Hematopoietic multipotent progenitor cell treated with erythropoietin and hydrocortisone succinate and interleukin-3 and kit ligand, for 8 days (in vitro differentiated cells): ENCODE data around the gene CALD1.

ENCODE experiments used
- DNase-seq: peaks from one replicate; pipeline ENCODE4 v3.0.0-alpha.2; 2015

CALD1 gene

DNA sequence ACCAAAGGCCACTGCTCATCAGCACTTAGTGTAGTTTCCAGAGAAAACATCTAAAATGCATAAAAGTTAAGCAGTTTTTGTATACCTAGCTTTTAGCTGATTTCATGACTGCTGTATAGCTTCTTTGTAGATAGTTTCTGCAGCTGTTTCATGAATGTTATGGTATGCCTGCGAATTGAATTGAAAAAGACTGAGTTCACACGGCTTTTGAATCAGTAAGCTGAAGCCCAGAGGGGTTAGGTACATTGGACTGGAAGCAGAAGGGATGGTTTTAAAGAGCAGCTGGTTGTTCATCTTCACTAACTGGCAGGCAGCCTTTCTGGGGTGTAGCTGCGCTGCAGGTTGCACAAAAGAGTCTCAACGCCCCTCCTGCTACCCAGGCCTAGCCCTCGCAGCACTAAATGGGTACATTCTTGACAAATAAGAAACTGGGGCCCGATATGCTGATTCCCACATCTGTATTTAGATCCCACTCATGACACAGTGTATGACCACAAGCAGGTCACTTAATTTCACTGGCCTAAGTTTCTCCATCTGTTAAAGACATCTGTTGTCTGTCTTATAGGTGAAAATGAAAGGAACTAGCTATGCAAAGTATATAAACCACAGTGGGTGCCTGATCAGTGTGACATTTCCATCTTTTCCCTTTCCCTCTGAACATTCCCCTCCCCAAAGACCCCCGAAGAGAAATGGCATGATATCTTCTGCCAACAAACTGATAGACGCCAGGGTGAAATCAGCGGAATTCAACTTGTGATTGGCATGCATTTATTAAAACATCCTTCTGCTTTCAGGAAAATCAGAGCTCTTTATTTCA lies 120.9 kb downstream of the CALD1 start:
- no peak for DNase-seq

DNA sequence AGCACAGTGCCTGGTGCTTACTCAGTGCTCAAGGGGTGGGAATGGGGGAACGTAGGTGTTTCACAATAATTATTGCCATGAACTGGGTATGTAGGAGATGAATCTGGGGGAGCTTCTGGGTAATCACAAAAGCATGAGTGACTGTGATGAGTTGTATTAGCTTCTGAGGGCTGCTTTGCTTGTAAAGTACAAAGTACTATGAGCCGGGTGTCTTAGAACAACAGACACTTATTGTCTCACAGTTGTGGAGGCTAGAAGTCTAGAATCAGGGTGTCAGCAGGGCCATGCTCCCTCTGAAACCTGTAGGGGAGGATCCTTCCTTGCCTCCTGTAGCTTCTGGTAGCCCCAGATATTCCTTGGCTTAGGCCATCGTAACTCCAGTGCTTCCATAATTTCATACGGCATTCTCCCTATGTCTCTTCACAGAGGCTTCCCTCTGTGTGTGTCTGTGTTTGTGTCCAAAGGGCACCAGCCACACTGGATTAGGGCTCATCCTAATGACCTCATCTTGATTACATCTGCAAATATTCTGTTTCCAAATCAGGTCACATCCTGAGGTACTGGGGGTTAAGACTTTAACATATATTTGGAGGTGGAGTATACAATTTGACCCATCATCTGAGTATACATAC lies 122.1 kb downstream of the CALD1 start:
- no peak for DNase-seq

DNA sequence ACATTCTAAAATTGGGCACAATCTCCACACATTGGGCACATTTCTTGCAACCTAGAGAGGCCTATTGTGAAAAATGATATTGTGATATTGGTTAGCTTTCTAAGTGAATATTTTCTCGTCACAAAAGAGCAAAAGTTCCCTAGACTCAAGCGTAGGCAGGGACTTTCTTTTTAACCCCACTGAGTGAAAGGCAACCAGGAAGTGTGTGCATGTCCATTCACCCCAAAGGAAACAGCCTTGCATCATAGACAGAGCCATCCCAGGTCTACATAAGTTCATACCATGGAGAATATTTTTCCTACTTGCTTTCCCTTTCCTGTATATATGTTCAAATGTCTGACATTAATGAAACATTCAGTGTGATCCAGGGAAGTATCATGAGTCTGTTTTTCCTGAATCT lies 122.6 kb downstream of the CALD1 start:
- DNase-seq = no peak

DNA sequence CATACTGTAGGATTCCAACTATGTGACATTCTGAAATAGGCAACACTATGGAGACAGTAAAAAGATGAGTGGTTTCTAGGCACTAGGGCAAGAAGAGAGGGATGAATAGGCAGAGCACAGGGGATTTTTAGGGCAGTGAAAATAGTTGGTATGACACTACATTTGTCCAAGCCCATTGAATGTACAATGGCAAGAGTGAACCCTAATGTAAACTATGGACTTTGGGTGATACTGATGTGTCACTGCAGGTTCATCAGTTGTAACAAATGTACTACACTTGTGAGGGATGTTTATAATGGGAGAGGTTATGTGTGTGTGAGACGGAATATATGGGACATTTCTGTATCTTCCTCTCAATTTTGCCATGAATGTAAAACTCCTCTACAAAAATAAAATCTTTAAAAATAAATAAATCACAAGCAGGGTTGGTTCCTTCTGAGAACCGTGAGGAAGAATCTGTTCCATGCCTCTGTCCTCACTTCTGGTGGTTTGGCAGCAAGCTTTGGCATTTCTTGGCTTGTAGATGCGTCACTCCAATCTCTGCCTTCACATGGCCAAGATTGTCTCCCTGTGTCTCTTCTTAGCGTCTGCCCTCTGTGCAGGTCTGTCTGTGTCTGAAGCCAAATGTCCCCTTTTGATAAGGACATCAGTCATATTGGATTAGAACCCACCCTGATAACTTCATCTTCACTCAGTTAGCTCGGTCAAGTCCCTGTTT lies 123.8 kb downstream of the CALD1 start:
- no peak for DNase-seq

DNA sequence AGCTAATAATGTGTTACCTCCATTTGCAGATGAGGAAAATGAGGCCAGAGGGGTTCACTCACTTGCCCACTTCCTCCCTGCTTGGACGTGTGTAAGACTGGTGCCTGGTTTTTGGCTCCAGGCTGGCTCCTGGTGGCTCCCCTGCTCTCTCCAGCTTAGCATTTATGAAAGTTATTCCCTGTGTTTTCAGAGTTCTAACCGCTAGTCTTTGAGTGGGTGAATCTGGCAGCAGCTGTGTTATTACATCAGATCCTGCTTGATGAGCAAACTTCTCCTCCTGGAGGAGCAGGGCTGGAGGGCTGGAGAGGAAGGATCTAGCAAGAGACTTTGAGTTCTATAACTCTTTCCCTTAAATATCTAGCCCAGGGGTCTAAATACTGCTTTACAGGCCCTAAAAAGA lies 125.9 kb downstream of the CALD1 start:
- no peak for DNase-seq

DNA sequence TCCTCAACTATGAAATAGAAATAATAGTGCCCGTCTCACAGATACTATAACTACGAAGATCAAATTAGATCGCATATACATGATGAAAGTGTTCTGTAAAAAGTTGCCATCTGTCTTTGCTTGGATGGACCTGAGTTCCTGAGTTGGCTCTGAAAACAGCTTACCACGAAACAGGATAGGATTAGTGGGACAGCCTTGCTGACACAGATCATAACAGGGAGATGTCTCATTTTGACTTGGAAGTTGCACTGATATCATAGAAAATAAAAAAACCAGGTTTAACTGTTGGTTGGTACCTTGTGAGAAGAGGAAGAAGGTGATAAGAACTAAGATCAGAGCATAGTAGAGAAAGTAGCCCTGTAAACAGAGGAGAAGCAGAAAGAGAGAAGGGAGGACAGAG lies 127.6 kb downstream of the CALD1 start:
- no peak for DNase-seq

DNA sequence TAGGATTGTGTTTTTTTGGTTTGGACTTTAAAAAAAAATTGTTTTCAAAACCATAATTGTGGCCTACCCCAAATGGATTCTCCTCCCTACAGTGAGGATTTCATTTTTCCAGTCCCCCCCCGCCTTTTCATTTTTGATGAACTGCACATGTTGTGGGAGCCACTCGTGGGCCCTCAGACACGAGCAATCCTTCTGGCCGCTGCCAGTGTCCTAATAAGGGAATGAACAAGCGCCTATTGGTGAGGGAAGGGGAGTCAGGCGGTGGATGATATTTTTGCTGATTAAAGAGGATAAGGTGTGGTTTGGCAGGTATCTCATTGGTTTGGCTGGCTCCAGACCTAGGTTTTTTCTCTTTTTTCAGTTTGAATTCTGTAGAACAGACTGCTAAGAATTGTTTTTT lies 128.2 kb downstream of the CALD1 start:
- no peak for DNase-seq

DNA sequence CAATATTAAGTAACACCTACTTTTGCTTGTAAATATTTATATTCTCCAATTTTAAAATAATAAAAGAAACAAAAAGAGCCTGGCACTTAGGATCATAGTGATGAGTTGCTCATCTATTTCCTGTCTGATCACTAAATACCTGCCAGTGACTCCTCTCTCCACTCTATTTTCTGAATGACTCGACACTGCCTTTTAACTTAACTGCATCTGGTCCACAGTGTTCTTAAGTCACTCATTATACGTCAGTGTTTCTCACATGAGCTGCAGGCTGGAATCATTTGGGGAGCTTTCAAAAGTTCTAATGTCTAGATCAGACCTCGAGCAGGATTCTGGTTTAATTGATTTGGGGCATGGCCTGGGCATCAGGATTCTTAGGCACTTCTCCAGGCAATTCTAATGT lies 128.9 kb downstream of the CALD1 start:
- no peak for DNase-seq

DNA sequence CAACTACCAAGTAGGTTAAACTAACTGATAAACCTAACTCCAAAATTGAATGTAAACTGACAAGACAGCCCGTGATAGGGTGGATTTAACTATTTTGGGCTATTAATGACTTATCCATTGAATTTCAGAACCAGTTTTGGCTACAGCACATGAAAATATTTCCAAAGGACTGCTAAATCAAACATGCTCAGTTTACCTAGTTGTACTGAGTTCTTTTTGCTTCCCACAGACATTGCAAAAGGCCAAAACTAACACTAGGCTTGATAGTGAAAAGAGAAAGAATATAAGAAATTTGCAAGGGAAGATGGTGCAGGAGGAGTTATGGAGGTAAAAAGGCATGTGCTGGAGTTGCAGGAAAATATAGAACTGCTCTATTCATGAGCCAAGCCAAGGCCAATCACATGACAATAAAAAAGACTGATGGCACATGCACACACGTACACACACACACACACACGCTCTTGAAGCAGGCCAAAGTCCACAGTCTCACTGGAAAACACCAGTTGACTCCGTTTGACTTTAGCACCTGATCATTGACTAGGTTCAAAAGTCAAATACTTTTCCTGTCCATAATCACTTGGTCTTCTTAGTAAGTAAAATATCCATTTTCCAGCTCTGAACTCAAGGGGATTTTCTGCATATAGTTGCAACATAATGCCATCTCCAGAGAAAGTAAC lies 130.9 kb downstream of the CALD1 start:
- no peak for DNase-seq

DNA sequence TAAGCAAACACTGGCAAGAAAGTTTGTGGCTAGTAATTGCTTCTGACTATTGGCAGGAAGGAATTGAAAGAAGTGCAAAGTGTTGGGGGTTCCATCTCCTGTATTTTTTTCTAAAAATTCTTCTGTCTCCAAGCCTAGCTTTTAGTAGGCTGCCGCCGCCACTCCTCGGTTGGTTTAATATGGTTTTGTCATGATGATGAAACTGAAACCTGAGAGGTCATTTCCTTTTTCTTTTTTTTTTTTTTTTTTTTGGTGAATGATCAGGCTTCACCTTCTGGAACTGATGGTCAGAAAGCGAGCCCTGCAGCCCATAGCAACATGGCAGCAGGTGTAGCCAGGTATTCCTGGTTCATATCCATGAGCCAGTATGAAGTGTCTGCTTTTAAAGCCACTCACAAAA lies 131.5 kb downstream of the CALD1 start:
- no peak for DNase-seq

DNA sequence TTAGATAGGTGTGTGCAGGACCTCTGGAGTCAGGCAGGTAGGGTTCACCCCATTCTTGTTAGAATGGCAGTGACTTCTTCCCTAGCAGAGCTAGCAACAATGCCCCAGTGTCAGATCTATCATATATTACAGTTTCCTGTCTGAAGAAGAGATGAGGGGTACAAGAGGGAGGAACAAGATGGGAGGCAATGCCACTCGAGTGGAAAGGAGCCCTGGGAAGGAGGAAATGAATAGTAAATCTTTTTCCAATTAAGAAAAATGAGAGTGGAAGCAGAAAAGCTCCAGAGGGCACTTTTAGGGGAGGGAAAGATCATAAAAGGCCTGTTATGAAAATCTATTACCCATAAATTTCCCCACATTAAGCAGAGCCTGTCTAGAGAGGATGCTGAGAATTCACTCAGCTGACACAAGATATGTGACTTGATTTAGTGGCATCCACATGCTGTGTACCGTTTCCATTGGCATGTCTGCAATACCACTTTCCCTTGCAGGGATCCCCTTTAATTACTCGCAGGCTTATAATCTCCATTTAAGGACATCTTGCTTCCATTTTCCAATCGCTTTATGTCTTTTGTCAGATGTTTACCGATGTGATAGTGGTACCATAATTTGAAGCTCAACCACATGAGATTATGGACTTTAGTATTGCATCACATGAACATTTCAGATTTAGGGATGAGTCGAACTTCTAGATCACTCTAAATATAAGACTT lies 136.9 kb downstream of the CALD1 start:
- DNase-seq = no peak

DNA sequence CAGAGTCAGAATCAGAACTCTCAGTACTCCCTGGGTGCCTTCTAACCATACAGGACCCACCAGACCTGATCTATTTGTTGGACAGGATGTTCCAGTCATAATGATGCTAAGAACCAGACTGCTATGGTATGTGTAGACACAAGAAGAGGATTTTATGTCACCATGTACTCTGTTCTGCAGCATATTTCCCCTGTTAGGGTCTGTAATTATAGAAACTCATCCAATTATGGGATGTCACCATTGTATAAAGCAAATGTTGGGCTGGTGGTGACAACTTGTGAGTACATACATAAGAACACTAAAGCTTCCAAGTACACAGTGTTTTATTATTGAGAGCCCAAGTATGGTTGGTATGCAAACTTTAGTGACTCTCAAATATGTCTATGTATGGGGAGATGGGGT lies 139.8 kb downstream of the CALD1 start:
- no peak for DNase-seq

DNA sequence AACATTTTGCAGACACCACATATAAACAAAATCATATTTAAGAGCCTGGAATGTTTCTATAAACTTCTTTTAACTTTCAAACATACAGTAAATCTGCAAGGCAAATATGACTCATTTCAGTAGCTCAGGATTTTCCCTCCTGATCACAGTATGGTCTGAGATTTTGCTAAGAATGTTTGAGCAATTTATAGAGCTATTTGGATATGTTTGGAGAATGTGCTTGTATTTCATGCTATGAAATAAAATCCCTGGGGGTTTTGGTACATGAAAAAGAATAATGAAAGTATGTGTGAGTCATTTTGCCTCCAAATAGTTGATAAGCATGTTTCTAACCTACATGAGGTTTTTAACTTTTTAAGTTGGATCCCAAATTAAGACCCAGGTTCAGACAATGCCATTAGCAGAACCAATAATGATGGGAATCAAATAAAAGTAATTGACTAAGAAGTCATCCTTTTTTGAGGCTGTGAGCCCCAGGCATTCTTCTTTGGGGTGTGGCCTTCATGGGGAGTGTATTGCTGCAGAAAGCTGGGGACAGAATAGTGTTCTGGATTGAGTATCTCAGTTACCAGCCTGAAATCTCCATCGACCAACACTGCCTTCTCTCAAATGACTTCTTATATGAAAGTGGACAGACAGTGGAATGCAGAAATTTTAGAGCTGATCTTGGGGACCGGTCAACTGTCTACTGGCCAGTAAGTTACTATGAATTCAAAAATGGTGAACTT lies 140.8 kb downstream of the CALD1 start:
- no peak for DNase-seq

DNA sequence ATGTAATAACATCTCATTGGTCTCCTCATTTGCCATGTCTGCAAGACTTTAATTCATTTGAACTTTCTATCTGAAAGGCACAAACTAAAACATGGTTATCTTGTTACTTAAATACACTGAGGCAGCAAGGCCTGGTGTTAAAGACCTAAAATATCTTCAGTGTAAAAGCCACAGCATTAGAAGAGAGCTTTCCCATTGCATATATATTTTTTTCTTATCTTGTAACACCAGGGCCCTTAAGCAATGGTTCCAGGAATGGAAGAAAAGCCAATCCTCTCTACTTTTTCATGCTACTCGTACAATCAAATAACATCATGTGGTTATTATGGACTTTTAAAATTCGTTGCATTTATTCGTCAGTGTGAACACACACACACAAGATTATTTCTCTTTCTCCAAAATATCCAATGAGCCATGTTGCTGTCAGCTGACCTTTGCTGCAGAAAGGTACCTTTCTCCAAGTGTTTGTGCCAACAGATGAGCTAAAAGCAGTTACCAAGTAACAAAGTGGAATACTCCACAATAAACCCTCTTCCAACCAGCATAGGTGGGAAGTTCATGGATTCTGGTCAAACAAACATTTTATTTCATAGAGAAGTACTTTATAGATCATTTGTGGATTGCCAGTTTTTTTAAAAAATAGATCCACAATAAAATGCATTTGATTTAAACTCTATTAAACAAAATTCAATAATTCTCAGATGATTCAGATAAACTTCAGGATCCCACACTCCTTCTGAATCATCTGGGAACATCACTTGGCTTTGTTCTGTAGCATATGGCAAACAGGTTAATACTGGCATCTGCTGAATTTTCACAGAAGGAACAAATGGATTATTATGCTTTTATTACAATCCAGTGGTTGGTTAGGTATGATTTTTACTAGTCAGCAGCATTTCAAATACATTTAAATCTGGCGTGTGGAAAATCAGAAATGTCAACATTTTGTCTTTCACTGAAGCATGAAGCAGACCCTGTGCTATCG lies 143.6 kb downstream of the CALD1 start:
- DNase-seq = no peak

DNA sequence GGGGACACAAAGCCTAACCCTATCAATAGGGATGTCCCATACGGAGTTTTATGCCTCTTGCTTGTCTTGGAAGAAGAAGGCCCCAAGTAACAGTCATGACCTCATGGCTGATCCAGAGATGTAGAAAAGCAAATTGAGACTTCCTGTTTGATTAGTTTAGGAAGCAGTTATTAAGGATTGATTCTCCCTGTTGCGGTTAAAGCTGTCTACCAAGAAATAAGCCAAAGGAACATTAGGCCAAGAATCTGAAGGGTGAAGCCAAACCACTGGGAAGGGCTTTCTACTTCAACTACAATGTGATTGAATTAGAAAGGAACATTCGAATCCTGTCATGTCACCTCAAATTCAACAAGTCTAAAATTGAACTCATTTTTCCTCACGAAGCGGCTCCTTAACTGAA lies 146.3 kb downstream of the CALD1 start:
- DNase-seq = no peak

DNA sequence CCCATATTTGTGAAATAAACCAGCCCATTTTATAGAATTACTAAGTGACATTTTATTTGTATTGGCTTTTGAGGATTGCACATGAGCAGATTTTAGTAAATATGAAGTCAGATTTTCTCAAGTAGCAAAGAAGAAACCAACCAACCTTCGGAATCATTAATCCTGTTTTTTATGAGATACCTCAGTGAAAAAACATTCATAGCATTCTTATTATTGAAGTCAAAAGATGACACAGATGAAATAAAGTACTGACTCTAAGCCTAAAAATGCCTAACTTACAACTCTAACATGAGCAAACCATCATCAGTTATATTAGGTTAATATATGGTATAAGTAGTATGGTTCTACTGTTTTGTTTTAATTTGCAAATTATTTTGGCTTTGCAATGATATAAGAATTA lies 147.0 kb downstream of the CALD1 start:
- DNase-seq = no peak

DNA sequence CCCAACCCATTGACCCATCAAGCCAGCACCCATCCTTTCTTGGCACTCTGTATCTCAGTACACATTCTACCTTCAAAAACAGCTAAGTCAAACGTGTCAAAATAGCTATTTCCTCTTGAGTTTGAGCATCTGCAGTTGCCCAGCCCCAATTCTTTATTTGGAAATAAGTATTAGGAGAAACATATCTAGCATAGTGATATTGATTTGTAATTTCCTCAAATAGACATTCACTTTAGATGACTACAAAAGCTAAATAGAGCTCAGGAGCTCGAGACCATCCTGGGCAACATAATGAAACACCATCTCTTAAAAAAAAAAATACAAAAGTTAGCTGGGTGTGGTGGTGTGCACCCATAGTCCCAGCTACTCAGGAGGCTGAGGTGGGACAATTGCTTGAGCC lies 147.6 kb downstream of the CALD1 start:
- no peak for DNase-seq

DNA sequence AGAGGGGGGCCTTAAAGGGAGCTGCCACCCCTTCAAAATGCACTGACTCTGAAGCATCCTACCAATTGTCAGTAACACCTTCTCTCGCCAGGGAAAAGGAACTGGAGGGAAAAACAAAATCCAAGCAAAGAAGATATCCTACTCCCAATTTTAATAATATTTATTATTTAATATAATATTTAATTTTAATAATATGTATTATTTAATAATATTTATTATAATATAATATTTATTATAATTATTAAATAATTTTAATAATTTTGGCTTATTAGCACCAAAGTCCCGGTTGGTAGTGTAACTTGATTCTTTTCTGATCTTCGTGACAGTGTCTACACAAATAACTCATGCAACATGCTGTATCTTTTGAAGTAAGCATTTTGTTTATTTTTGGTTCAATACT lies 148.3 kb downstream of the CALD1 start:
- DNase-seq = no peak

DNA sequence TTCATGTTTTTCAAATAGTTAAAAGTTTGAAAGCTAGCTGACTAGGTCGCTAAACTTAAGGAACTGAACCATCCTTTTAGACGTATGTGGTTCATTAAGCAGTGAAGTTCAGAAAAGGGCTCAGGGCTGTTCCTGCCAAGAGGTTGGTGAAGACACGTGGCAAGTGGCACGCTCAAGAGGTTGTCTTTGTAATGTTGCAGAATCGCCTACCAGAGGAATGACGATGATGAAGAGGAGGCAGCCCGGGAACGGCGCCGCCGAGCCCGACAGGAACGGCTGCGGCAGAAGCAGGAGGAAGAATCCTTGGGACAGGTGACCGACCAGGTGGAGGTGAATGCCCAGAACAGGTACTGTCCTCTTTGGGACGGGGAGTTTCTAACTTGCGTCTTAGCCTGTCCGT lies 149.1 kb downstream of the CALD1 start:
- DNase-seq = no peak

DNA sequence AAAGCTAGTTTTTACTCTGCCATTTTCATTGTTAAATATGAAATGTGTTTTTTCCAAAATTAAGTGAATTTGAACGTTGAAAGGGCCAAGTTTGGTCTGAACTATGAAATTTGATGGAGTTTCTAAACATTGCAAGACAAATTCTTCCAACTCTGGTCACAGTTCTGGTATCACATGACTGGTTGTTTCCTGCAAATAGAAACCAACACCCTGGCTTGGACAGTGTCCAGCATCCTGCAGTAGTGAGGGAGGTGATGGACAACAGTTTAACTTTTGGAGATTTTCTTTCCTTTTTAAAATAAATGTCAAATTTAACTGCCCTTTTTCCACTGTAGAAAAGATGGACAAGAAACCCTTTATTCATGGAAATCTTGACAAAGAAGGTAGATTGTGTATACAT lies 152.1 kb downstream of the CALD1 start:
- DNase-seq = no peak
